Measurements from ENCODE around the gene PCDHB4.
"Not testable (repeated sequence)": the region's sequence is repeated elsewhere in the genome, so short reads cannot be mapped to it uniquely, and the experiment has no call there.

PCDHB4 gene

GRCh38 chr5:141121563-141121962, at the start of gene PCDHB4:
Gene PCDHB4 (plus strand): TSS chr5:141121818. CDS start chr5:141121999, 181 bp downstream.
- DNase-seq: no peak

GRCh38 chr5:141077826-141078225, 43.8 kb upstream of the PCDHB4 start:
- DNase-seq: no peak

DNA sequence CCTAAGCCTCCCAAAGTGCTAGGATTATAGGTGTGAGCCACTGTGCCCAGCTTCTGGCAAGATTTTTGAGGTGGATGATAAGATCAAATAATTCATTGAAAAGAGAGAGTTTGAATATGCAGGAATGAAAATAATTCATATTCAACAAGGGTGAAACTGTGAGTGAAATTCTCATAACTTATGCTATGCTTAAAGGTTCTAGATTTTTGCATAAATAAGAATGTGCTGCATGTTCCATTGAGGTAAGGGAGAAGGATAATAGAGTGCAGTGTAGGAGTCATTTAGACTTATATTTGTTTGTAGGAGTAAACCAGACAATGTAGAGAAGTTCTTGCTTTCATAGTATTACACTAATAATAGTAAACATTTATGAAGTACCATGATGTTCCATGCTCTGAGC, 39.4 kb upstream of the PCDHB4 start:
- DNase-seq: no peak

DNA sequence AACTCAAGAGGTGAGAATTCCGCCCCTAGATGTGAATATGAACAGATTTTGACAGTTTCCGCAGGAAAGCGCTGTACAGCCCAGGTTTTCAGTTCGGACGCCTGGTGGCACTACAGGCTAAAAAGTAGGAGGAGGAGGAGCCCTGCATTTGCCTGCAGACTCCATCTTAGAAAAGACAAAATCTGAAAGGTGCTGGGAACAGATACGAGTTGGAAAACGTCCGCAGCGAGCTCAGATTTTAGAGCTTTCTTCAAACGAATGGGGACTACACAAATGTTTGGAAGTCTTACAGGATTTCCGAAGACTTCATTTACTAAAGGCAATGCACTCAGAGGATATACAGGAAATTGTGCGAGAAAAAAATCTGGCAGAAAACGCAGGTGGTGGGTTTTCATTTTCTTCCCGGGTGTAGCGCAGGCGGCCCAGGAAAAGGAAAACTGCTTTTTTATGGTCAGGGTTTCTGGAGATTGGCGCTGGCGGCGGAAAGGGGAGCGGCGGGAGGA, 37.1 kb upstream of the PCDHB4 start:
- DNase-seq: no peak

- DNase-seq: peak; percentile 81
Measured at GRCh38 chr5:141094481-141095262, 26.9 kb upstream of the PCDHB4 start, which contains the start of gene PCDHB2. Gene PCDHB2 (plus strand): TSS chr5:141094615. CDS start chr5:141094791, 176 bp downstream.

GRCh38 chr5:141095263-141095641, 26.4 kb upstream of the PCDHB4 start:
- DNase-seq: no peak

- not testable (repeated sequence) for DNase-seq
Measured at GRCh38 chr5:141096181-141096580, 25.4 kb upstream of the PCDHB4 start.

DNA sequence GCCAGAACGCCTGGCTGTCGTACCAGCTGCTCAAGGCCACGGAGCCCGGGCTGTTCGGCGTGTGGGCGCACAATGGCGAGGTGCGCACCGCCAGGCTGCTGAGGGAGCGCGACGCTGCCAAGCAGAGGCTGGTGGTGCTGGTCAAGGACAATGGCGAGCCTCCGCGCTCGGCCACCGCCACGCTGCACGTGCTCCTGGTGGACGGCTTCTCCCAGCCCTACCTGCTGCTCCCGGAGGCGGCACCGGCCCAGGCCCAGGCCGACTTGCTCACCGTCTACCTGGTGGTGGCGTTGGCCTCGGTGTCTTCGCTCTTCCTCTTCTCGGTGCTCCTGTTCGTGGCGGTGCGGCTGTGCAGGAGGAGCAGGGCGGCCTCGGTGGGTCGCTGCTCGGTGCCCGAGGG, 25.0 kb upstream of the PCDHB4 start:
- not testable (repeated sequence) for DNase-seq

DNA sequence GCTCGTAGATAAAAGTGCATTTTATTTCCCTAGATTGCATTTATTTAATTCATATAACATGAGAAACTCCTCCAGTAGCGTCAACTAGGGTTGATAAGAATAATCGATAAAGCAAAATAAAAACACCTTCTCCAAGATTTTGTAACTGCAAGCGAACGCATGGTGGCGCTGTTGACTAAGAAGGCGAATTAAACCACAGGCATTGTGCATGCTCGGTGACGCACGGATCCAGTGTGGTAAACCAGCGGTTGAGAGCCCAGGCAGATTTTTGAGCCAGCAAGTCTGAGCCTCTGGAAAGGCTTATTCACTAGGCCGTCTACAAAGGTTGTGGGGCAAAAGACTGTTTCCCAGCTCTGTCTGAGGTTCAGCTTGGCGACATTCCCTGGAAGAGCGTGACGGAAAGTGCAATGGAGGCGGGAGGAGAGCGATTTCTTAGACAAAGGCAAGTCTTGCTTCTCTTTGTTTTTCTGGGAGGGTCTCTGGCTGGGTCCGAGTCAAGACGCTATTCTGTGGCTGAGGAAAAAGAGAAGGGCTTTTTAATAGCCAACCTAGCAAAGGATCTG, 21.3 kb upstream of the PCDHB4 start, which contains the start of gene PCDHB3:
TSS of gene PCDHB3 (plus strand) at position 231 of the 563 bp plus-strand sequence. CDS start at position 408, 177 bp downstream.
- DNase-seq: no peak

GRCh38 chr5:141101059-141101458, 20.6 kb upstream of the PCDHB4 start:
- no peak for DNase-seq

GRCh38 chr5:141102070-141102469, 19.5 kb upstream of the PCDHB4 start:
- not testable (repeated sequence) for DNase-seq

DNA sequence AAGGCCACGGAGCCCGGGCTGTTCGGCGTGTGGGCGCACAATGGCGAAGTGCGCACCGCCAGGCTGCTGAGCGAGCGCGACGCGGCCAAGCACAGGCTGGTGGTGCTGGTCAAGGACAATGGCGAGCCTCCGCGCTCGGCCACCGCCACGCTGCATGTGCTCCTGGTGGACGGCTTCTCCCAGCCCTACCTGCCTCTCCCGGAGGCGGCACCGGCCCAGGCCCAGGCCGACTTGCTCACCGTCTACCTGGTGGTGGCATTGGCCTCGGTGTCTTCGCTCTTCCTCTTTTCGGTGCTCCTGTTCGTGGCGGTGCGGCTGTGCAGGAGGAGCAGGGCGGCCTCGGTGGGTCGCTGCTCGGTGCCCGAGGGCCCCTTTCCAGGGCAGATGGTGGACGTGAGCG, 19.1 kb upstream of the PCDHB4 start:
- DNase-seq: not testable (repeated sequence)

- DNase-seq: no peak
Measured at GRCh38 chr5:141105350-141105749, 16.3 kb upstream of the PCDHB4 start.

DNA sequence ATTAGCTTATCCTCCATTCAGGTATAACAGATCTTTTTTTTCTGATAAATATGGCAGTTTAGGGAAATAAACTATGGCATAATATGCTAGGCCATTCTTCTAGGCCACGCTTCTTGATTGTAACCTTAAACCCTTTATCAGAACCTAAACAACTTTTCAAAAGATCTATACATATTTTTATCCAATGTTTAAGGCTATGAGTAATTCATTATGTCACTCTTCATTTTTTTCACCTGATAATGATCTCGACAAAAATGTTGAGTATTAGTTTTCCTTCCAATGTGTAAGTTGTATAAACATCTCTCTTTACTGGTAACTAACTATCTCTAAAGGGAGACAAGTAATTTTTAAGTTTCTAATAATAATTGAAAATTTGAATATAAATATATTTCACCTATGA, 2.4 kb upstream of the PCDHB4 start:
- DNase-seq: no peak

DNA sequence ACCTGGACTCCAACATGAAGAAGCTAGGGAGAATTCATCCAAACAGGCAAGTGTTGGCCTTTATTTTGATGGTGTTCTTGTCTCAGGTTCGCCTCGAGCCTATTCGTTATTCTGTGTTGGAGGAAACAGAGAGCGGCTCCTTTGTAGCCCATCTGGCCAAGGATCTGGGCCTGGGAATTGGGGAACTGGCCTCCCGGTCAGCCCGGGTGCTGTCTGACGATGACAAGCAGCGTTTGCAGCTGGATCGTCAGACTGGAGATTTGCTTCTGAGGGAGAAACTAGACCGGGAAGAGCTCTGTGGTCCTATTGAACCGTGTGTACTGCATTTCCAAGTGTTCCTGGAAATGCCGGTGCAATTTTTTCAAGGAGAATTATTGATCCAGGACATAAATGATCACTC, 367 bp downstream of the PCDHB4 start:
- DNase-seq: no peak

DNA sequence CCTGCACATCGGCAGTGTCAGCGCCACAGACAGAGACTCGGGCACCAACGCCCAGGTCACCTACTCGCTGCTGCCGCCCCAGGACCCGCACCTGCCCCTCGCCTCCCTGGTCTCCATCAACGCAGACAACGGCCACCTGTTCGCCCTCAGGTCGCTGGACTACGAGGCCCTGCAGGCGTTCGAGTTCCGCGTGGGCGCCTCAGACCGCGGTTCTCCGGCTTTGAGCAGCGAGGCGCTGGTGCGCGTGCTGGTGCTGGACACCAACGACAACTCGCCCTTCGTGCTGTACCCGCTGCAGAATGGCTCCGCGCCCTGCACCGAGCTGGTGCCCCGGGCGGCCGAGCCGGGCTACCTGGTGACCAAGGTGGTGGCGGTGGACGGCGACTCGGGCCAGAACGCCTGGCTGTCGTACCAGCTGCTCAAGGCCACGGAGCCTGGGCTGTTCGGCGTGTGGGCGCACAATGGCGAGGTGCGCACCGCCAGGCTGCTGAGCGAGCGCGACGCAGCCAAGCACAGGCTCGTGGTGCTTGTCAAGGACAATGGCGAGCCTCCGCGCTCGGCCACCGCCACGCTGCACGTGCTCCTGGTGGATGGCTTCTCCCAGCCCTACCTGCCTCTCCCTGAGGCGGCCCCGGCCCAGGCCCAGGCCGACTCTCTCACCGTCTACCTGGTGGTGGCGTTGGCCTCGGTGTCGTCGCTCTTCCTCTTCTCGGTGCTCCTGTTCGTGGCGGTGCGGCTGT, 1.9 kb downstream of the PCDHB4 start:
- DNase-seq: not testable (repeated sequence)

GRCh38 chr5:141127305-141127704, 5.7 kb downstream of the PCDHB4 start:
- no peak for DNase-seq

DNA sequence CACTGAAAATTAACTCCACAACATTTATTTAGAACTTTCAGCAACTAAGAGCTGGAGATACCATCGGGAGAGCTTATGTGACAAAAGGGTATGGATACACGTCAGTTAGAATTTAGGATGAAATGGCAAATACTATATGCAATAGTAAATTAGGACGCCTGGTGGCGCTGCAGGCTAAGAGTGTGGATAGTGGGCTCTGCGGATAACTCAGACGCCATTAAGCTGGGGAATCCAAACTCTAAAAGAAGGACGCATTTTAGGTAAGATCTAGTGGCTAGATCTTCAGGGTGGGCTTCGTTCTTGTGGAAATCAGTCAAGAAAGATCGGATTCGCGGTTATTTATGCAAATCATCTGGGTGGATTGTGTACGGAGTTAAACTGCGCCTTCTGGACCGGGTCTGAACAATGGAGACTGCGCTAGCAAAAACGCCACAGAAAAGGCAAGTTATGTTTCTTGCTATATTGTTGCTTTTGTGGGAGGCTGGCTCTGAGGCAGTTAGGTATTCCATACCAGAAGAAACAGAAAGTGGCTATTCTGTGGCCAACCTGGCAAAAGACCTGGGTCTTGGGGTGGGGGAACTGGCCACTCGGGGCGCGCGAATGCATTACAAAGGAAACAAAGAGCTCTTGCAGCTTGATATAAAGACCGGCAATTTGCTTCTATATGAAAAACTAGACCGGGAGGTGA, 13.6 kb downstream of the PCDHB4 start, which contains the start of gene PCDHB5:
TSS of gene PCDHB5 (plus strand) at position 177 of the 688 bp plus-strand sequence. CDS start at position 406, 229 bp downstream.
- peak; percentile 81 for DNase-seq

DNA sequence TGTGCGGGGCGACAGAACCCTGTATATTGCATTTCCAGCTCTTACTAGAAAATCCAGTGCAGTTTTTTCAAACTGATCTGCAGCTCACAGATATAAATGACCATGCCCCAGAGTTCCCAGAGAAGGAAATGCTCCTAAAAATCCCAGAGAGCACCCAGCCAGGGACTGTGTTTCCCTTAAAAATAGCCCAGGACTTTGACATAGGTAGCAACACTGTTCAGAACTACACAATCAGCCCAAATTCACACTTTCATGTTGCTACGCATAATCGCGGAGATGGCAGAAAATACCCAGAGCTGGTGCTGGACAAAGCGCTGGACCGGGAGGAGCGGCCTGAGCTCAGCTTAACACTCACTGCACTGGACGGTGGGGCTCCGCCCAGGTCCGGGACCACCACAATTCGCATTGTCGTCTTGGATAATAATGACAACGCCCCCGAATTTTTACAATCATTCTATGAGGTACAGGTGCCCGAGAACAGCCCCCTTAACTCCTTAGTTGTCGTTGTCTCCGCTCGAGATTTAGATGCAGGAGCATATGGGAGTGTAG, 14.2 kb downstream of the PCDHB4 start:
- no peak for DNase-seq

GRCh38 chr5:141137346-141137745, 15.7 kb downstream of the PCDHB4 start:
- not testable (repeated sequence) for DNase-seq

GRCh38 chr5:141149812-141150211, 28.2 kb downstream of the PCDHB4 start, which contains the start of gene PCDHB6:
Gene PCDHB6 (plus strand): TSS chr5:141150057. CDS start chr5:141150258, 201 bp downstream.
- no peak for DNase-seq

All from NCI-H774 (cell line).